Adipose tissue (tissue), 3 donors: Measurements from ENCODE around the gene BIRC7. TPM values are rescaled to one million over a fixed set of nuclear protein-coding genes. Genes with fewer than 3 reads are reported as not detected.

Source experiments
- H3K27ac ChIP-seq: one replicate; pipeline ENCODE4 v1.5.1; 2013; ENCODE audit warnings: low read depth, low read length
- WGBS, 3 donors: extraction: QIAGEN DNeasy Blood & Tissue Kit; methylation state at CpG; one replicate each; pipeline ENCODE4 v1.1.7; 2013; 5-methylcytosine and 5-hydroxymethylcytosine counted together
- polyA plus RNA-seq, 3 donors: library from polyadenylated mRNA; stranded (reverse); fragments of 200-250 nt; gene quantifications; one replicate each; pipeline ENCODE4 v1.2.3, GENCODE V29; 2013
- donor health status: healthy with polysubstance abuse.
- donor health status: Bipolar disorder and iron deficiency.
- donor health status: healthy.

The BIRC7 gene
- polyA plus RNA-seq, 3 donors: not detected

DNA sequence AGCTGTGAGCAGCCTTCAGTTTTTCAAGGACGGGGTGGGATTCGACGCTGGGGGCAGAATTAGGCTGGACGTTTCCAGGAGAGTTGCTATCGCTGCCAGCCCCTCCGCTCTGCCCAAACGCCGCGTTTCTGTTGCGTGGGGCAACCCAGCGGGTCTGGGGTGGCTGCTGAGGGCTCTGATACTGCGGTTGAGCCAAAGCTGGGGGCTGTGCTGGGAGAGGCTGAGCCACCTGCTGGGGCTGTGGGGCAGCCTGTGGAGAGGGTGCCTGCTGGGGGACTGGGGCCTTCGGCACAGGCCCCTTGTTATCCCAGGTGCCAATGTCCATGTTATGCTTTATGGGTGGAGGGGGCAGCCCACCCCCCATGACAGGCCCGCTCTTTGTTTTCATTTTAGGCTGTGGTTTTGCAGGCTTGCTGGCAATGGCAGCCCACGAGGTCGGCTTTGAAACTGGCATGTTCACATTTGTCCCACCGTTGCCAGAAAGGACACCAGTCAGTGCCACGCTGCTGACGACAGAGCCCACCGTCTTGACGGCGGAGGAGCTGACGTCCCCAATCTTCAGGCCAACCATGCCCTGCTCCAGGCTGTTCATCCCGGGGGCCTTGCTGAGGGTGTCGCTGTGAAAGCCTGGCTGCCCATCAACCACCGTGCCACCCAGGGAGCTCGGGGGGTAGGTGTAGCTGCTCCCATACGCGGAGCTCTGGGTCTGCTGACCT lies 32.7 kb upstream of the BIRC7 start:
- no peak overlapping the region for H3K27ac ChIP-seq
- 92 to 94% (median 94%) methylated on average over 29 of the region's 29 CpGs for WGBS, 3 donors

DNA sequence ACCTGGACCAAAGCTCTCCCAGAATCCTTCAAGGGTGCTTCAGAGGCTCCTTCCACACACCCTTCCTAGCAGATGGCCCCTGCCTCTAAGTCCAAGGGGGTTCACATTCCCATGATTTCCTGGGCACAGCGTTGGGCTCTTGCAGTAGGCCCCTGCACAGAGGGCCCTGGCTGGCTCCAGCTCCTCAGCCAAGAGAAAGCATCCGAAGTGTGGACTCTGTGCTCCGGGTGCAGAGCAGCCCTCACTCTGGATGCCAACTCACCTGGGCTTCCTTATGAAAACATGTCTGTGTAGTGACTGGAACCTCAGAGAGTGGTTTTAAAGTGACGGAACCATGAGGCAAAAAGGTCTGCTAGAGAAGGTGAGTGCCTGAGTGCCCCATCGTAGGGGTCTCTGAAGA lies 31.3 kb upstream of the BIRC7 start:
- whole genome bisulfite sequencing, 3 donors: 86 to 92% (median 90%) methylated on average over 5 of the region's 5 CpGs
- H3K27ac ChIP-seq: no peak overlapping the region

DNA sequence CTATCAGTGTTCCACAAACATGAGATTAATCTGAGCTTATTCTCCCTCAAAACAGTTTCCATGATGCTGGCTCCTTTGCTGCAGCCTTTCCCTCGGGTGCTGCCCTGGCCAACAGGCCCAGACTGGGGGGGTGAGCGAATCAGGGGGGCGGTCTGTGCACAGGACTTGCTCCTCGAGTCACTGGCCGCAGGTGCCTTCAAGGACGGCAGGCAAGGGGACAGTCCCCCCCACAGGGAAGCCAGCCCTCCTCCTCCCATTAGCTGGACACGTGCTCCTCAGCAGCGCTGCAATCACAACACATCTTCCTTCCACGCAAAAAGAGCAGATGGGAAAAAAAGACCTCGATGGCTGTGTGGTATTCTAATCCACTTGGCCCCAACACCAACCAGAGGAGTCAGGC lies 29.8 kb upstream of the BIRC7 start:
- WGBS, 3 donors: 72 to 81% (median 81%) methylated on average over 10 of the region's 10 CpGs
- H3K27ac ChIP-seq: no peak overlapping the region

DNA sequence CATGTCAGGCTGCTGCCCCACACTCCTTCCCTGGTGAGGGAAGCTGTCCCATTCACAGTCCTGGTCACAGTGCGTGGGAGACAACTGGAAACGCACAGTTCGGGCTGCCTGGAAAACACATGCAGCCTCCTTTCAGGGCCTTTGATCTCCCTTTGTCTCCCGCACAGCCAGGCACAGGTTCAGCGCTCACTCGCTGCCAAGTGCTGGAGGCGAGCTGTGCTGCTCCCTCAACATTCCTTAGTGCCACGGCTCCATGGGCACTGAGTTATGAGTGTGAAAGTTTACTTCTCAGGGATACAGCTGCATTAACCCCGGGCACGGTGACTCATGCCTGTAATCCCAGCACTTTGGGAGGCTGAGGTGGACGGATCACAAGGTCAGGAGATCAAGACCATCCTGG lies 28.8 kb upstream of the BIRC7 start:
- WGBS, 3 donors: 80 to 86% (median 81%) methylated on average over 11 of the region's 11 CpGs
- no peak overlapping the region for H3K27ac ChIP-seq

DNA sequence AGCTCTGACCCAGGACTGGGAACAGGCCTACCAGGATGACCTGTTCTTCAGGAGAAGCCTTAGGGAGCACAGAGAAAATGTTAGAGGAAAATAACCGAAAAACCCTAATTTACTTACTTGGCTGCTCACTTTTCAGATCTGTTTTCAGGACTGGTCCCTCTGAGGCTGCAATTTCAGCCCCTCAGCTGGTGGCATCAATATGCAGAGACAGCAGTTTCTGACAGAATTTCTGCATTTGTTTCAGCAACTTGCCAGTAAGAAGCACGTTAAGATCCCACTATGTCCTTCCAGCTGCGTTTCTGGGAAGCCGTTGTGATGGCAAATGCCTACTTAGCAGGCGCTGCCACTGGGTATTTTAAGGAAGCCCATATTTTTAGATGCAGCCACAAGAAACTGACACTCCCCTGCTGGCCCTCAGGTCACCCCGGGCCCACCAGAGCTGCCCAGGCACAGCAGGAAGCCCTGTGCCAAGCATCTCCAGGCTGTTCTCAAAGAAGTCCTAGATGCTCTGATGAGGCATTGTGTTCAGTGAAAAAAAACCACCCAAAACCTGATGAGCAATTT lies 27.3 kb upstream of the BIRC7 start:
- 76 to 84% (median 79%) methylated on average over 6 of the region's 6 CpGs for WGBS, 3 donors
- no peak overlapping the region for H3K27ac ChIP-seq

DNA sequence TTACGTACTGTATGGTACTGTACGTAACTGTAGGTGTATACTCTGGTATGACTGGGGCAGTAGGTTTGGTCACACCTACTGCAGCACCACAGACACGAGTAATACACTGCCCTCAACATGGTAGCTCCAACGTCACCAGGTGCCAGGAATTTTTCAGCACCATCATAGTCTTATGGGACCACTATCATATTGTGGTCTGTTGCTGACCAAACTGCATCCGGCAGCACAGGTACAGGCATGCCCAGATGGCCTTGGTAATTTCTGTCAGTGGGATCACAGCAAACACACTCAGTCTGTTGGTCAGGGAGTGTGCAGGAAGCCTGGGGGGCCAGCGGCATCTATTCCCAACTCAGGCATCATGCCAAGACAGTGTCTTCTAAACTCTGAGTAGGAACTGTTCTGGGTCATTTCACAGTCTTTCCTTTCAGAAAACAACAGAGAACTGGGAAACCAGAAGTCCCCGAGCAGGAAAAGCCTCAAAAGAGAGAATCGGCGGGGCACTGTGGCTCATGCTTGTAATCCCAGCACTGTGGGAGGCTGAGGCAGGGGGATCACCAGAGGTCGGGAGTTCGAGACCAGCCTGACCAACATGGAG lies 25.6 kb upstream of the BIRC7 start:
- H3K27ac ChIP-seq: no peak overlapping the region
- 78 to 82% (median 82%) methylated on average over 11 of the region's 11 CpGs for WGBS, 3 donors

DNA sequence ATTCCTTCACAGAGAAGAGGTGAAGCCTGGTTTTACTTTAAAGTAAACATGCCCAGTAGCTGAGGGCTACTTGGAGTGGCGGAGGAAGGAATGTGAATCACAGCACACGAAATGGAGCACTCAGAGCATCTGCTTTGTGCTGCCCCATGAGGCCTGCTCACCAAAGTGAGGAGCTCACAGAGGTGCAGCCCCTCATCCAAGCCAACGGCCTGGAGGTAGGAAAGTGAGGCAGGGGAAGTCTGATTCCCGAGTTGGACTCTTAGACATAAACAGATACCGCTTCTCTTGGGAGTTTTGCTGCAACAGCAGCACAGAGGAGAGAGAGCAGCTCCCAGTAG lies 23.3 kb upstream of the BIRC7 start:
- 68 to 76% (median 69%) methylated on average over 5 of the region's 5 CpGs for WGBS, 3 donors
- H3K27ac ChIP-seq: no peak overlapping the region

DNA sequence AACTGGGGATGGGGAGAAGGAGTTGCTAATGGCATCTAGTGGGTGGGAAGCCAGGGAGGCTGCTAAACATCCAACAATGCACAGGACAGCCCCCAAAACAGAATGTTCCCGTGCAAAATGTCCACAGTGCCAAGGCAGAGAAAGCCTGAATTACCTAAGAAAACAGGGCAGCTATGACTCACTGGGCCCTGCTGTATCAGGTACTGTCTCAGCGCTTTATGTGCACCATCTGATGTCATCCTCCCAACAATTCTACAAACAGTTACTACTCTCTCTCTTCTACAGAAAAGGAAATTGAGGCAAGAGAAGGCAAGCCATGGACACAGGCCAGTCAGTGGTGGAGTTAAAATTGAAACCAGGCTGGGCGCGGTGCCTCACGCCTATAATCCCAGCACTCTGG lies 22.9 kb upstream of the BIRC7 start:
- no peak overlapping the region for H3K27ac ChIP-seq
- 83 to 93% (median 85%) methylated on average over 5 of the region's 5 CpGs for WGBS, 3 donors

DNA sequence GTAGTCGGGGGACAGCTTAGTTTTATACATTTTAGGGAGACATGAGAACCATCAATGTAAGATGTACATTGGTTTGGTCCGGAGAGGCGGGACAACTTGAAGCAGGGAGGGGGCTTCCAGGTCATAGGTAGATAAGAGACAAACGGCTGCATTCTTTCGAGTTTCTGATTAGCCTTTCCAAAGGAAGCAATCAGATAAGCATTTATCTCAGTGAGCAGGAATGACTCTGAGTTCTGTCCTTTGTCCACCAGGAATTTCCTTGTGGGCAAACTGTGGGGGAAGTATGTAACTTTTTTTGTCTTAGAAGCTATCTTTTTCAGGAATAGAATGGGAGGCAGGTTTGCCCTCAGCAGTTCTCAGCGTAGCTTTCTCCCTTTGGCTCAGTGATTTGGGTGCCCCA lies 21.2 kb upstream of the BIRC7 start:
- 58 to 80% (median 77%) methylated on average over 6 of the region's 6 CpGs for WGBS, 3 donors
- H3K27ac ChIP-seq: no peak overlapping the region

DNA sequence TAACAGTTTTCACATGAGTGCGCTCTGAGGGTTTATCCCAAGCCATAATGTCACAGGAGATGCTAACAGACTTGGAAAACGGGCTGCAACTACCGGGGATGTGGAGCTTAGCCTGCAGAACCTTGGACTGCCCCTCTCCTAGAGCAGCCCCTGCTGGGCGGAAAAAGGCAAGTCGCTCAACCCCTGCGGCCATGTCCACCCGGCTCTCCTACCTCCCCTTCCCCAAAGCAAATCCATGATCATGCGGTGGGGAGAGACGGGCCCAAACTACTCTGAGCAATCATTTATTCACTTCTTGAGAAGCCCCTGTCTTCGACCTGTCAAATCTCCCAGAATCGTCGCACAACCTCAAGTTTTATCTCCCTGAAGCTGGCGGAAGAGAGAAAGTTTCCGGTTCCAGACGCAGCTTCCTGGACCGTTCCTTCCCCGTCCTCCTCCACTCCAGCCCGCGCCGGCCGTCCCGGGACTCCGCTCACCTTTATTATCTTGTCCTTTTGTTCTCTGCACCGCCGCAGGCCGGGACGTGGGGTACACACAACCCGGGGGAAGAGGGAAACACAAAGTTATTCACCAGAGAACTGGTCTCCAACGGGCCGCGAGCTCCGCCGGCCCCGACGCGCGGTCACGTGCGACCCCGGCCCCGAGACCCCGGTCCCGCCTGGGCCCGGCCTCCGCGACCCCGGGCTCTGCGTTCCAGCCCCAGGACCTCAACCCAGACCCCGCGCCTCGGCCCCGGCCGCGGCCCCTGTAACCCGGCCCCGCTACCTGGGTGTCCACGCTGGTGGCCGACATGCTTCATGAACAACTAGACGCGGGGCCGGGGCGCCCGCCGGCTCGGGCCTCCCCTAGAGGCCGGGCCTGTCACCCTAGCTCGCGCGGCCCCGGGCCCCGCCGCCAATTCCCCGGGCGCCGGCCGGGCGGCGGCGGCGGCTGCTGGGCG lies 20.3 kb upstream of the BIRC7 start:
- WGBS, 3 donors: 1 to 2% (median 2%) methylated on average over 62 to 81 of the region's 81 CpGs
- no peak overlapping the region for H3K27ac ChIP-seq

DNA sequence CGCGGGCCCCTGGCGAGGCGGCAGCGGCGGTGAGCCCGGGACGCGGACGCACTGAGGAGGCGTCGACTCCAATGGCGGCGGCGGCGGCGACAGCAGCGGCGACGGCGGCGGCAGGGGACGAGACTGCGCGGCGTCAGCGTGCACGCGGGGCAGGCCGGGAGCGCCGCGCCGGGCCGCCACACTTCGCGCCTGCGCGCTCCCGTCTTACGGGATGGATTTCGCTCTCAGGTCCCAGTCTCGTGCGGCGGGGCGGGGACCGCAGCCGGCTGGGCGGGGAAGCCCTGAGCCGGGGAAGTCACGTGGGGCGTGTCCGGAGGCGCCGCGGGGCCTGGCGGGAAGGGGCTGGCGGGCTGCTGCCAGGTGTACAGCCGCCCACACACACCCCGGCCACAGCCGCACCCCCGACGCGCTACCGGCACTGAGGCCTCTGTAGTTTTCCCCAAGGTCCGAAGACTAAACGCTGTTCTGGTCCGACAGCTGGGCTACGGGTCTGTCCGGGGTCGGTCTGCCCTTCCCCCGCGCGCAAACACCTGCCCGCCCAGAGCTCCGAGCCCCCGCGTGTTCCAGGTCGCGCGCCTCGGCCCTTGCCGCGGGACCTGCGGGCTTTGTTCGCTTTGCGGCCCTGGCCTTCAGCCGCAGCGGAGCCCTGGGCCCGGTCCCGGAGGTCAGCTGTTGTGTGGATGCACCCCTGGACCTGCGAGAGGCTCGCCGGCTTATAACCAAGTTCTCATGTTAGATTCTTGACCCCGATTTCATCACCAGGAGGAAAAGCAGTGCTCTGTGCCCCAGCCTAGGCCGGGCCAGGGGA lies 19.5 kb upstream of the BIRC7 start, which contains the start of gene YTHDF1:
YTHDF1 (minus strand) TSS at position 91 of the 808 bp plus-strand sequence. CDS start 239 bp downstream, outside the sequence.
- 1% methylated on average over 82 to 96 of the region's 96 CpGs for WGBS, 3 donors
- H3K27ac ChIP-seq: no peak within 1 kb of the TSS

DNA sequence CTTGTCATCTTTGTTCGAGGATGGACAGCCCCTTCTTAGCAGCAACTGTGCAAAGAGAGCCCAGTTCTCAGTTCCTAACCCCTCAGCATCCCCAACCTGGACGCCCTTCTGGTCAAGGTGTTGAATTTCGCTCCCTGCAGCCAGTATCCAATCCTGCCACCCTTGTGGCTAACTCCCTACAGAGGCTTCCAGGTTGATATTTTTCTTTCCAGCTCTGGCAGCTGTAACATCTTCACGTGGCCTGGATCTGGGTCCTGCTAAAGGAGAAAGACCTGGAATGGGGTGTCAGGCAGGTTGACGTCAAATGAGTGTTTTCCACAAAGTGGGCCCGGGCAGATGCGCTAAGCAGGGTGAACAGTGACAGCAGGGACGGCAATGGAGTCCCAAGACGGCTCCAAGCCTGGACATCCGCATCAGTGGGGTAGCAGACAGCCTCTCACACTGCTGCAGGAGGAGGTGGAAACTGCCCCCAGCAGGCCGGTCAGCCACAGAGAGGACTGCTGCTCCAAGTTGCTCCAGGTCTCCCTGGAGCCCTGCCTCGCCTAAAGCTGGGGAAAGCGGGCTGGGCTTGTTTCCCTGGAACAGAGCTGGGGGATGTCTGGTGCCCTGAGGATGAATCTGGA lies 18.7 kb upstream of the BIRC7 start:
- no peak overlapping the region for H3K27ac ChIP-seq
- 78 to 83% (median 79%) methylated on average over 13 of the region's 13 CpGs for WGBS, 3 donors

DNA sequence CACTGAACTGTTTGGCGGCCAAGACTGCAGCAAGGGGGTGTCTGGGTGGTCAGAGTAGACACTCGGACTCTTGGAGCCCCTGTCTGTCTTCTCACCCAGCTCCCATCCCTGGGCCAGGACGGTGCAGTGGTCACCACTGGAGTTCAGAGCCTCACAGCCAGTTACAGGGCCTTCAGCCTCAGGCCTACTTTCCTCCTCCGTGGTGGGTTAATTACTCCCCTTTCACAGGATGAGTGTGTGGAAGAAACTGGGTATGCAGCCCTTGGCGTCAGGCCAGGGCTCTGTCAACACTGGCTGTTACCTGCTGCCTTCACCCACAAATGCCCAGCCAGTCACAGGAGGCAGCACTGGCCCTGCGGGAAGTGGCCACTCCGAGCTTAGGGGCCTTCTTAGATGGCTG lies 18.0 kb upstream of the BIRC7 start:
- 64 to 87% (median 76%) methylated on average over 7 of the region's 7 CpGs for WGBS, 3 donors

DNA sequence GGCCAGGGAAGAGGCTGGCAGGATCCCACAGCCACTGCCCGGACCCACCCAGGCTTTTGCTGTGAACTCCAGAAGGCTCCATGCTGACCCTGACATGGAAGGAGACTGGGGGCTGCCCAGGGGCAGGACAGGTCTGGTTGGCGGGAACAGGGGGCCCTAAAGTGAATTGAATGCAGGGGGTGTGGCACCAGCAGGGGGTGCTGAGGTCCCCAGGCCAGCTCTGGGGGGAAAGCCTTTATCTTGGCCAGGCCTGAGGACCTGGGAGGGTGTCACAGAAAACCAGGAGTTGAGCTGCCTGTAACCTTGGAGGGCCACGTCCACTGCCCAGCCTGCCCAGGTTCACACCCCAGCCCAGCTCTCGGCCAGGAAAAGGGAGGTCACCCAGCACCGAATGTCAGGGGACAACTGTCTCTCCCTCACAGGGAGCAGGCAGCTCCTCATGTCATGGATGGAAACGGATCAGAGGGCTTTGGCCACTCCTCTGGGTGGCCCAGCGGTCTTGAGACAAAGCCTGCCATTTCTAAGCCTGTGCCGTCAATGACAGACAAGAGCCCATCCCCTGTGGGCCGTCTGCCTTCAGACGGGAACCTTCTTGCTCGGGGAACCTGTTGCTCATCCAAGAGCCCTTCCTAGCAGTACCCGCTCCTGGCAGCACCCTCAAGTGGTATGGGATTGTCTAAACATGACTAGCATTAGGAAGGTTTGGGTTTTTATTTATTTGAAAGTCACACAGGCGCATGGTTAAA lies 16.8 kb upstream of the BIRC7 start:
- WGBS, 3 donors: 74 to 81% (median 79%) methylated on average over 13 of the region's 13 CpGs
- H3K27ac ChIP-seq: no peak overlapping the region

More for the DNA sequence above, 18.0 kb upstream of the BIRC7 start:
- H3K27ac ChIP-seq: no peak overlapping the region

DNA sequence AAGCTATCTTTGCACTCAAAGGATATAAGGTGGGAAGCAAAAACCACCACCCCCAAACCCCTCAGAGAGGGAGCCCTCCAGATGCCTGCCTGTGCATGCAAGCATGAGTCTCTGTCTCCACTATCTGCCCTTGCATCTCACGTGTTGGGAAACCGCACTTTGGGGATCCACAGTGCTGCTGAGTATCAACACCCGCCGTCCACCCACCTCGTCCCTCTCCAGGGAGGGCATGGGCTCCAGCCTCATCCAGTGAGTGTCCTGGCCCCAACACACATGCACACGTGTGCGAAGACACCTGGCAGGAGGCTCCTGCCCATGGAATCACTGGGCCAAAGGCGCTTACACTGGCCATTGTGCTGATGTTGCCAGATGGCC lies 16.3 kb upstream of the BIRC7 start:
- H3K27ac ChIP-seq: no peak overlapping the region
- WGBS, 3 donors: 72 to 78% (median 76%) methylated on average over 8 of the region's 8 CpGs

DNA sequence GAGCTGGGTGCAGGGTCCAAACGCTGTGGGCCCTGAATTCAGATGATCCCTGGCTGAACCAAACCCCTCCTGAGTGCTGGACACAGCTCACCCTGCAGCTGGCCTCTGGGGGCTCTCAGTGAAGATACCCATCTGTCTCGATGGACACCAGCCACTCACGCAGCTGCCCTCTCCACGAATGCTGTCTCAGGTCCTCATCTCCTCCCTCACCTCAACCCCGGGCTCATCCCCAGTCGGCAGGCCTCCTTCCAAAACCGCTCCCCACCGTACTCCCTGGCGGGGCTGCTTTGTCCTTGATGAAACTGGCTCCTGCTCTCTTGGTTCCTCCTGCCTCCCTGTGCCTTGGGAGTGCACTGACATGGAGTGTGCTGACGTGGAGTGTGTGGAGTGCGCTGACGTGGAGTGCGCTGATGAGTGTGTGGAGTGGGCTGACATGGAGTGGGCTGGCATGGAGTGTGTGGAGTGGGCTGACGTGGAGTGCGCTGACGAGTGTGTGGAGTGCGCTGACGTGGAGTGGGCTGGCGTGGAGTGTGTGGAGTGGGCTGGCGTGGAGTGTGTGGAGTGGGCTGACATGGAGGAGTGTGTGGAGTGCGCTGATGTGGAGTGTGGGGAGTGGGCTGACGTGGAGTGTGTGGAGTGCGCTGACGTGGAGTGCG lies 15.7 kb upstream of the BIRC7 start:
- WGBS, 3 donors: 75 to 79% (median 76%) methylated on average over 25 of the region's 25 CpGs
- no peak overlapping the region for H3K27ac ChIP-seq
